ENCODE data around the gene KCNIP4. TPM values are rescaled to one million over a fixed set of nuclear protein-coding genes. Genes with fewer than 3 reads are reported as not detected.

KCNIP4 gene
- total and polyA plus RNA-seq, 2 of the 8 experiments (the other 6 are each of a cell fraction or from before 2014, with no cell fraction given): 0.06 TPM; not detected in 1

DNA sequence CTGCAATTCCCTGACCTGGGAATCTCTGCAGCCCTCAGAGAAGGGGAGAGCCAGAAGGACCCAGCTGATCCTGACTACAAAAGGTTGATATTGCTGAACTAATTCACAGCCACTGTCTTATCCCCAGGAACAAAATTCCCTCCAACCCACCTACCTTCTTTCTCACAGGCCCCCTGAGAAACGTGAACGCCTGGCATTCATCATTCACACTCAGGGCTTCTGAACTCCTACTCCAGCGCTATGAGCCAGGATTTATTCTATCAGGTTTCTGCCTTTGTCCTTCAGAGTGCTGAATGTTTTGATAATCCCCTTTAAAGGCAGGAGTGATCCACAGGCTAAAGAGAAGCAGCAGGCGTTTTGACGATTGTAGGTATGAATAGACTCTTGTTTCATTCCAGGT lies 76.5 kb downstream of the KCNIP4 start (continued):
- TF ChIP-seq SIN3A (conservative IDR thresholded peaks at IDR 0.05 in 1 of 2, IDR thresholded peaks at IDR 0.05 in 1 of 2; ENCODE audit: low read depth in 1 of 2, low read length in 2 of 2) (no peak), KDM1A (IDR thresholded peaks at IDR 0.05; ENCODE audit: borderline replicate concordance, low read length) (no peak), EZH2 (IDR thresholded peaks at IDR 0.05; ENCODE audit: low read depth, low read length, severe bottlenecking) (no peak)

Data from H1 (cell line).